Measurements from ENCODE around the gene GNPDA2.

Gene GNPDA2

DNA sequence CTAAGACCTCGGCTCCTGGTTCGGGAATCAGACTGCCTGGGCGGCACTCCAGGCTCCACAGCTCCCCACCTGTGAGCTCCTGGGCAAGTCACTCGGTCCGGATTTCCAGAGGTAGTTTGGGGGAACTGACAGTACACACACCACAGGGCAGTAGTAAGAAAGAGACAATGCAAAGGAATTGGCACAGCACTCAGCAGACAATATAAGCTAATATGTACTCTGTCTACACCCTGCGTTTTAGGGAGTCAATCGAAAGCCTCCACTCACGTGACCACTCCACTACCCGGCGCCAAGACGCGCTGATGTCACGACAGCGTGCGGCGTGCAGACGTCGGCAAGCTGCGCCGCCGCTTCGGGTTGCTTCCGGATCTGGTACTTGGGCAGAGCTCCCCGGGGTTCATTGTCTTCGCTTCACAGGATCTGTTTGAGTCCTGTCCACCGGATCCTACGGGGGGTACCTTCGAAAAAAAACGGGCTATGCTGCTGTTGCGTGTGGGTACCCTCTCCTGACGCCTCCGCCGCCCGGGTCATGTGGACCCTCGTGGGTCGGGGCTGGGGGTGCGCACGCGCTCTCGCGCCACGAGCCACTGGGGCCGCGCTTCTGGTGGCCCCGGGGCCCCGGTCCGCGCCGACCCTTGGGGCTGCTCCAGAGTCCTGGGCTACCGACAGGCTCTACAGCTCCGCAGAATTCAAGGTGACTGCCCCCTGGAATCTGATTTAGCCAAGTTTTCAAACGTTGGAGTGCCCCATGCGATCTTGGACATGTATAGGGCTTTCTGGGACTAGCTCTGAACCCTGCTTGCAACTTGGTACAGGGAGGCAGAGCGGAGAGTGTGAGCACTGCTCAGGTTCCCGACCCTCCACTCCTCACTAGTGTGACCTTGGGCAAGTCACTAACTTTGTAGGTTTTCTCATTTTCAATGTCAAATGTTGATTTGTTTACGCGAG is 48.0 kb downstream of the GNPDA2 start, which contains the start of gene GUF1:
TSS of gene GUF1 (plus strand) at position 327 of the 948 bp plus-strand sequence. CDS start at position 530, 203 bp downstream.
- DNase-seq: peak; percentile 91

DNA sequence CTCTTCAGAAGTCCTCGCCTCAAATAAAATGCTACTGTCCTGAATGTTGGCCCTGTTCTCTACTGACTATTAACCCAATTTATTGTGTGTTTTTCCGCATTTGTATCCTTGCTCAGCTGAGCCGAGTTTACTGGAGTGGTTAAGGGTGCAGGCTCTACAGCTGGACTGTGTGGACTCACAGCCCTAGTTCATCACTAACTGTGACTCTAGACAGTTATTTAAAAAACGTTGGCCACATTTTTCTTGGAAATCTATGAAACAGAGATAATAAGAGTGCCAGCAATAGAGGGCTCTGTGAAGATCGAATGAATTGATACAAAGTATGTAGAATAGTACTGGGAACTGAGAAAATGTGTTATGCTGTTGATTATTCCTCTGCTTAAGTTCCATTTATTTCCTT is 51.0 kb downstream of the GNPDA2 start:
- DNase-seq: no peak

DNA sequence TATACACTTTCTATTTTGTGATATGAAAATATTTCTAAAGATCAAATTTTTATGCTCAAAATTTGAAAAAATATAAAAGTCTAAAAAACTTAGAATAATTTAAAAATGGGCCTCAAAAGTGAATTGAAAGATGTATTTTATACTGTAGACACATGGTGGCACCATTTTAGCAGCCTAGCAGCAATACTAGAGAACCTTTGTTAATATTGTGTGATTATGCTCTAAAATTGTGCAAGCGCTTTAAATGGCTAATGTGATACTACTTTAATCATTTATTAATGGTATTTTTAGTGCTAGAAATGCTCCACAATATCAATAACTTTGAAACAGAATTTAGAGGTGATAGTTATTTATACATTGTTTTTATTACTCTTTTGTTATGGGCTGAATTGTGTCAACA is 51.9 kb downstream of the GNPDA2 start:
- DNase-seq: no peak

DNA sequence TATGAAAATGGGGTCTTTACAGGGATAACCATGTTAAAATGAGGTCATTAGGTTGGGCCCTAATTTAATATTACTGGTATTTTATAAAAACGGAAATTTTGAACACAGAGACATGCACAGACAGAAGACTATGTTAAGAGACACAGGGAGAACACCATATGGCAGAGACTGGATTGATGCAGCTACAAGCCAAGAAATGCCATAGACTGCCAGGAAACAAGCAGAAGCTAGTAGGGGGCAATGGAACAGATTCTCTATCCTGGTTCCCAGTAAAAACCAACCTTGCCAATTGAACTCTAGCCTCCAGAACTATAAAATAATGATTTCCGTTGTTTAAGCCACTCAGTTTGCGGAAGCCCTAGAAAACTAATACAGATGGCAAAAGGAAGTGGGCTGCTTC is 54.7 kb downstream of the GNPDA2 start:
- DNase-seq: no peak

DNA sequence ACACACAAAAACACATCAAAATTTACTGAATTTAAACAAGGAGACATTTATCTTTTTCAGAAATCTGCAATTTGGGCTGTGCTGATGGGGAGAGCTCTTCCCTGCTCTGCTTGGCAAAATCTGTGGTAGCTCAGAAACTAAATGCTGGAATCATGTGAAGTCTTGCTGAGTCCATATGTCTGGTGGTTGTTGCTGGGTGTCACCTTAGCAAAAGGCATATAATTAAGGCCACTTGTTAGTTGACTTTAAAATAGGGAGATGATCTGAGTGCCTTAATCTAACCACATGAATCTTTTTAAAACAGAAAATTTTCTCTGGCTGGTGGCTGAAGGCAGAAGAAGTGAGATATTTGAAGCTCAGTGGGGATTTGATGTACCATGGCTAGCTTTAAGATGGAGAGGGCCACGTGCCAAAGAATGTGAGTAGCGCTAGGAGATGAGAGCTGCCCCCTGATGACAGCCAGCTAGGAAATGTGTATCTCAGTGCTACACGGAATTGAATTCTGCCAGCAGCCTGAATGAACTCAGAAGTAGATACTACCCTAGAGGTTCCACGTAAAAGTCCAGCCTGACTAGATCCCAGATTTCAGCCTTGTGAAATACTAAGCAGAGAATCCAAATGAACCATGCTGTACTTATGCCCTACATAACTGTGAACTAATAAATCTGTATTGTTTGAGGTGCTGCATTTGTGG is 55.7 kb downstream of the GNPDA2 start:
- no peak for DNase-seq

DNA sequence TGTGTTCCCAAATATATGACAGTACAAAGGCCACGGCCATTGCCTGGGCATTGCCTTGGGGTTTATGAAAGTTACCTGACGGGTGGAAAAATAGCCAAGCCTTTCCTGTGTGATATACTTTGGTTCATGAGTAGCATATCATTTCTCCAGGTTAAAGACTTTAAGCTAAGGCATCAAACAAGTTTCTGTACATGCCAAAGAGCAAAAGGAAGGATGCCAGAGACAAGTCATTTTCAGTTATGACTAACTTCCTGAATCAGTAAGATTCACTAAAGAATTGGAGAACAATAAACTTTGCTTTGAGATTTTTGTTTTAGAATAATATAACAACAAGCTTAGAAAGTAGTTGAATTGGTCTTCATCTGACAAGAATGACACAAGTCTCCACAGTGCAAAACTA is 57.8 kb downstream of the GNPDA2 start:
- no peak for DNase-seq

DNA sequence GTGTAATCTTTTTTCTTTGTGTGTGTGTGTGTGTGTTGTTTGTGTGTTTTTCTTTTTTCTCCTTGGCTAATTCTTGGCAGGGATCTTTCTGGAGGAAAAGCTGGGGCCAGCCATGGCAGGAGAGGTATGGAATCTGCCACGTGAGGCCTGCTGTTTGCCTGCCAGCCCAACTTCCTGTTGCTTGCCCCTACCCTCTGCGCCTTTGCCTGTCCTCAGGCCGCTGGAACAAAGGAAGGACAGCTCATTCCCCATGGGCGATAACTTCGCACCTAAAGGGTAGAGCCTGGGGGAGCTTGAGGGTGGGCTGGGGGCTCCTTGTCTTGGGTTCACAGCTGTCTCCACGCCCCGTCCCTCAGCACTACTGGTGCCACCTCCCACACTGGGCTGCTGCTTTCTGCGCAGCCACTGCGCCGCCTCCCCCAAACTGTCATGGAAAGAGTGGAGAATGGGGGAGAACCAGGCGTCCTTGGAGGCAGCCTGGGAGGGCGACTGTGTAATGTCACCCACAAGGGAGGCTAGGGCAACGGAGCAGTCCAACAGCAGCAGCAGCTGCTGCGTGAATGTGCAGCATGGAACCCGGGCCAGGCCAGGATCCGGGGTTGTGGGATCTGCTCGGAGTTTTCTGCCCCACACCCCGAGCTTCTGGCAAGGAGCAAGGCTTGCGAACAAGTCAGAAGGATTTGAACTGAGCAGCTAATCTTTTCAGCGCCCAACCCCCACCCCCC is 62.7 kb downstream of the GNPDA2 start:
- DNase-seq: no peak

DNA sequence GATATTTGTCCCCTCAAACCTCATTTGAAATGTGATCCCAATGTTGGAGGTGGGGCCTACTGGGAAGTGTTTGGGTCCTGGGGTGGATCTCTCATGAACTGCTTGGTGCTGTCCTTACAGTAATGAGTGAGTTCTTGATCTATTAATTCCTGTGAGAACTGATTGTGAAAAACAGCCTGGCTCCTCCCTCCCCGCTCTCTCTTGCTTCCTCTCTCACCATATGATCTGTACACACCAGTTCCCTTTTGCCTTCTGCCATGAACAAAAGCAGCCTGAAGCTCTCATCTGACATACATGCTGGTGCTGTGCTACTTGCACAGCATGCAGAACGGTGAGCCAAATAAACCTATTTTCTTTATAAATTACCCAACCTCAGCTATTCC is 63.7 kb downstream of the GNPDA2 start:
- DNase-seq: no peak

DNA sequence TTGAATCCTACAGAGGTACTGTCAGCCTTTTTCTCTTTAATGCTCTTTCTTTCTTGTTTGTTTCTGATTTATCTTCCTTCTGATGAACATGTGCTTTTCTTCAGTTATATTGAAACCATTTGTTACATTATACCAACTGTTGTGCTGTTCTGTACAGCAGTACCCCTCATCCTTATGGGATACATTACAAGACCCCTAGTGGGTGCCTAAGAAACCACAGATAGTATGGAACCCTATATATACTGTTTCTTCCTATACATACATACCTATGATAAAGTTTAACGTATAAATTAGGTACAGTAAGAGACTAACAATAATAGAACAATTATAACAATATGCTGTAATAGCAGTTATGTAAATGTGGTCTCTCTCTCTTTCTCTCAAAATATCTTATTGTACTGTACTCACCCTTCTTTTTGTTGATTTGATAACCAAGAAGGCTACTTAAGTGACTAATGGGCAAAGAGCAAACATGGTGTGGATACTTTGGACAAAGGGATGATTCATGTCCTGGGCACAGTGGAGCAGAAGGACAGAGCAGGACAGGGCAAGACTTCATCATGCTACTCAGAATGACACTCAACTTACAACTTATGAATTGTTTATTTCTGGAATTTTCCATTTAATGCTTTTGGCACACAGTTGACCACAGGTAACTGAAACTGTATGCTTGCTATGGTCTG is 64.3 kb downstream of the GNPDA2 start:
- no peak for DNase-seq

DNA sequence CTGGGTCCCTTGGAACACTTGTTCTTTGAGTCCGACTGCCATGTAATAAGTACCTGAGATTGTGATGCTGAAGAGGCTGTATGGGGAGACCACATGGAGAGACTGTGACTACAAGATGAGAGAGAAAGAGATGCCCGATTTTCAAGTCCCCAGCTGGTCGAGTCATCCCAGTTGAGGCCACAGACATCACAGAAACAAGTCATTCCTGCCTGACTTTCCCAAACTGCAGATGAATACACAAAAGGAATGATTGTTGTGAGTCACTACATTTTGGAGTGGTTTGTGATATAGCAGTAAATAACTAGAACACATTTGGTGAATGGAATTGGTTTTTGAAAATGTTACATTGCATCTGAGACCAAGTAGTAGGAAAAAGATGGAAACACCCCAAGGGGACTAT is 66.0 kb downstream of the GNPDA2 start:
- no peak for DNase-seq

DNA sequence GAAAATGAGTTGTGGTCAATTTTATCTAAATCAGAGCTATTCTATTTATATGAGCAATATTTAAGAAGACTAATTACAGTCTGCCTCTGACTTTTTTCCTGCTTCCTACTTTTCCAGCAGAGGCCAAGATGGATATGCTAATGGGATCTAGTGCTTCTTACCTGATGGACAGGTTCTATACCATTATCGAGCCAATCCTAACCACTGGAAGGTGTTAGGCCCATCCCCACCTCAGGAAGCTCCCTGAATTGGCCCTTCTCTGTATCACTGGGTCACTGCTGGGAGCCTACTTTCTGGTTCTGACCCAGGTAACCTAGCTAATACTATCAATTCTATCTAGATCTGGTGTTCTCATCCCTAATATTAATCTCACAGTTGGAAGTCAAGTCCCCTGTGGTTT is 74.4 kb downstream of the GNPDA2 start:
- no peak for DNase-seq

All from stimulated activated CD4-positive, alpha-beta T cell treated with anti-CD3 and anti-CD28 coated beads, Interleukin-15, amount 100 ng/mL, for 24 hours (primary cell).